ENCODE measurements around the gene ACAA1. TPM values are rescaled to one million over a fixed set of nuclear protein-coding genes. Genes with fewer than 3 reads are reported as not detected.

Gene ACAA1
- total RNA-seq, 2 experiments from 2014 or later, result 13.3 to 50.3 TPM

- Histone ChIP-seq H3K36me3 (ENCODE audit: insufficient read depth, low read length) (peaks cover 4% of the 10 kb centered on the region), H3K4me2 (ENCODE audit: low read length) (peak overlapping the region; percentile 74), H3K9me3 (ENCODE audit: low read length) (no peaks in the 10 kb centered on the region), H3K4me3 (ENCODE audit: low read depth, low read length, poor library complexity, severe bottlenecking) (peak overlapping the region; percentile 91), H2AFZ (ENCODE audit: low read length) (peak overlapping the region; percentile 95), H3K27ac (ENCODE audit: low read depth, low read length, poor library complexity, severe bottlenecking) (peak overlapping the region; percentile 65), H3K4me1 (ENCODE audit: insufficient read depth, low read length, poor library complexity, severe bottlenecking) (peaks cover 34% of the 10 kb centered on the region), H4K20me1 (ENCODE audit: insufficient read depth, low read length) (peaks cover 24% of the 10 kb centered on the region; the same call in 1 of the 2 replicates), H3K9me2 (ENCODE audit: insufficient read depth, low read length) (no peaks in the 10 kb centered on the region), H3K79me2 (ENCODE audit: insufficient read depth, low read depth, low read length) (peaks cover 54% of the 10 kb centered on the region)
- ChIA-PET CTCF (ENCODE audit: unreplicated experiment) (no interaction called here), POLR2A (interaction anchor here (1.0 to 5.0 kb wide), 6 partner anchors 10 to 28 kb away, joined by 3 to 42 read pairs (median 5); partner anchors contain the start of genes ACAA1 and MYD88)
- peak; percentile 29 for DNase-seq (ENCODE audit: low spot score)
- intact Hi-C loops (cut with micrococcal nuclease; ENCODE audit: unreplicated experiment), result loop anchor here (1.0 kb wide), 1 partner anchor 29 kb away; the partner anchor contains the start of gene ACAA1
- no peak for TF ChIP-seq EZH2phosphoT487 (IDR thresholded peaks at IDR 0.05; ENCODE audit: borderline replicate concordance, low read depth, low read length)
- TF ChIP-seq CTCF (conservative IDR thresholded peaks at IDR 0.05; ENCODE audit: low read length), result no peak
- BruUV-seq (replicated peaks), result no TSS peak
Observed at GRCh38 chr3:38165722-38166387, 28.9 kb upstream of the ACAA1 start.

- H3K9me2 ChIP-seq (ENCODE audit: insufficient read depth, low read length), result no peaks in the 10 kb centered on the region
- peaks cover 34% of the 10 kb centered on the region for H3K4me1 ChIP-seq (ENCODE audit: insufficient read depth, low read length, poor library complexity, severe bottlenecking)
- peak; percentile 99 for DNase-seq (ENCODE audit: low spot score)
- H4K20me1 ChIP-seq (ENCODE audit: insufficient read depth, low read length), result peaks cover 20% of the 10 kb centered on the region; the same call in 1 of the 2 replicates
- ChIA-PET CTCF (ENCODE audit: unreplicated experiment) (no interaction called here), POLR2A (interaction anchor here (0.8 to 5.0 kb wide), 6 partner anchors 9 to 27 kb away, joined by 3 to 42 read pairs (median 8); partner anchors contain the start of genes ACAA1 and MYD88)
- peak within 1 kb of the TSS; percentile 65 for H3K27ac ChIP-seq (ENCODE audit: low read depth, low read length, poor library complexity, severe bottlenecking)
- no peak for TF ChIP-seq CTCF (conservative IDR thresholded peaks at IDR 0.05; ENCODE audit: low read length)
- H3K79me2 ChIP-seq (ENCODE audit: insufficient read depth, low read depth, low read length), result peaks cover 47% of the 10 kb centered on the region
- intact Hi-C loops (cut with micrococcal nuclease; ENCODE audit: unreplicated experiment), result loop anchor here (1.0 kb wide), 1 partner anchor 28 kb away; the partner anchor contains the start of gene ACAA1
- BruUV-seq (replicated peaks), result no TSS peak
- peak within 1 kb of the TSS; percentile 91 for H3K4me3 ChIP-seq (ENCODE audit: low read depth, low read length, poor library complexity, severe bottlenecking)
- peaks cover 4% of the 10 kb centered on the region for H3K36me3 ChIP-seq (ENCODE audit: insufficient read depth, low read length)
- H2AFZ ChIP-seq (ENCODE audit: low read length), result peak within 1 kb of the TSS; percentile 95
- H3K9me3 ChIP-seq (ENCODE audit: low read length), result no peaks in the 10 kb centered on the region
- peak within 1 kb of the TSS; percentile 86 for H3K4me2 ChIP-seq (ENCODE audit: low read length)
Observed at GRCh38 chr3:38164952-38165721, 28.2 kb upstream of the ACAA1 start, which contains the start of gene OXSR1. Gene OXSR1, plus strand, starts transcription at chr3:38165537. Its CDS starts 340 bp downstream, at chr3:38165877.

All from OCI-LY7 (cell line).